GM19035 (cell line): Measurements from ENCODE around the gene WWOX.

ENCODE experiments used
- ATAC-seq: cut with Tn5 transposase; IDR thresholded peaks from one replicate; pipeline ENCODE4 v1.9.1; 2021; ENCODE audit not compliant: unreplicated experiment

WWOX gene

DNA sequence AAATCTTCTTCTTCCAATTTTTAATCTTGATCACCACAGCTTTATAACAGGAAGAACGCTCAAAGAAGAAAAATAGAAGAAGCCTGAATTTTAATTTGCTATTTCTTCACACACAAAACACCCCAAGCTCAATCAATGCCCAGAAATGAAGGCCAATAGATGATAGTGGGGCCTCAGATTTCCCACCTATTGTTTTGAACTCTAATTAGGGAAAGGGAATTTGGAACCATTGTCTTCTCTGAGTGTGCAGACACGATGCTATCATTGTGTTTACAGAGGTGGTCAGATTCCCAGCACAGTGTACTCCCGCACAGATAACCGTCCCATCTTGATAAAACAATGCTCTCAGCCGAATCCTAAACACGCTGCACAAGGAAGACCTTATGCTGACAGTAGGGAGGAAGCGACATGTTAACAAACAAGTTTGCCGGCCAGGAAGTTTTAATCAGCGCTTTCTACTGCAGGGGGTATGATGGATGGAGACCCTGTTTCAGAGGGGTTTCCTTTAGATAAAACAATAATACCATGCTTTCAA lies 816.4 kb downstream of the WWOX start:
- ATAC-seq = no peak

DNA sequence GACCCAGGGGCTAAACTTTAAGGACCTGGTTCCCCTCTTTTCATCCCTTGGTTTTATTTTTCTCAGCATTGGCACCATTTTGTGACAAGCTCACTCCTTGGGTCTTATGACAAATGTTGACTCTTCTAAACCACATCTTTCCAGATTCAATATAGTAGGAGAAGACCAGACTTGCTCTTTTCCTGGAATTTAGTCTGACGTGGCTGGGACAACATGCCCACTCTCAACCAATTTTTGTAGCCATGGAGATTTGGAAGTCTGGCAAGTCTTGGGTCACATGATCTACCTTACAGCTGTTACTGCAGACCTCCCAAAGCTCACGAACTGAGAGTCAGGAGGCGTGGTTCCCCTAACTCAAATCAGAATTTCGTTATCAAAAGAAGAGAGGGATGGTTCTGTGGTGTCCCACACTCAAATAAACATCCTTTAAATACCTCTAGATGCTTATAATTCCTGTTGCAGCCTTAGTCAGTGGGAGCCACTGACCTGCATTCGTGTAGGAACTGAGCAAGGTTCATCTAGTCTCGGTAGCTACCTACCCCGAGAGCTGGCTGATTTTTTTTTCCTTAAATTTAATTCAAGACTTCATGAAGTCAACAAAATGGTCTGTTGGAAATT lies 817.6 kb downstream of the WWOX start:
- no peak for ATAC-seq

DNA sequence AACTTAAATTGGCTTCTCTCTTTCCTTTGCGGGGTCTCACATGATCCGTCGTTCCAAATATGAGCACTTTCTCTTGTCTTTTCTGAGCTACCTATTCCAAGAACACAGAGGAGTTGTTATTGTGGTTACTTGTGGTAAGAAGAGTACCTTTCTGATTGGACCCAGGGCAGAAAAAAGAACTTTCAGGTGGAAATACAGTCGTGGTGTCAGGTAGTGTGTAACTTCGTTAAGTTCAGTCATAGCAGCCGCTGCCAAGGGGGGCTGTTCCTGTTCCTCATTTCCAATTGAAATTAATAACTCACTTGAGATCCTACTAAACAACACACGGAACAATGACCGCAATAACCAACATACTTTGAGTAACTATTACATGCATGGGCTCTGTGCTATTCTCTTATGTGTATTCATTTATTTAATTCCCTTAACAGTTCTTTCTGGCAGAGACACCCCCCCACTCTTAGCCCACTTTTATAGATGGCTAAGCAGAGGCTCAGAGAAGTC lies 819.4 kb downstream of the WWOX start:
- ATAC-seq = no peak

DNA sequence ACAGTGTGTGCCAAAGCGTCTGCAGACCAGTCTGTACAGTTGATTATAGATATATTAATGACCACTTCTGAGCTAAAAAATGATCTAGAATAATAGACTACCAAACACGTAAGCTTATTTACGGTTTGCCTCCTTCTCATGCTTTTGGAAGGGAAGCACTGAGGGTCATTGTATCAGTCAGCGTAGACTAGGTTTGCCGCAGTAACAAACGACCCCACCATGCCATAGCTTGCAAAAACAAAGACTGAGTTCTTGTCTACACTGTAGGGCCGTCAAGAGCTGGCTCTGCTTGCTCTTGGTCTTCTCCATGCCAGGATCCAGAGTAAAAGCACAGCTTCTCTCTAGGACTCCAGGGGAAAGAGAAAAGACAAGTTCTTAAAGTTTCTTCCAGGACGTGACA lies 820.4 kb downstream of the WWOX start:
- no peak for ATAC-seq

DNA sequence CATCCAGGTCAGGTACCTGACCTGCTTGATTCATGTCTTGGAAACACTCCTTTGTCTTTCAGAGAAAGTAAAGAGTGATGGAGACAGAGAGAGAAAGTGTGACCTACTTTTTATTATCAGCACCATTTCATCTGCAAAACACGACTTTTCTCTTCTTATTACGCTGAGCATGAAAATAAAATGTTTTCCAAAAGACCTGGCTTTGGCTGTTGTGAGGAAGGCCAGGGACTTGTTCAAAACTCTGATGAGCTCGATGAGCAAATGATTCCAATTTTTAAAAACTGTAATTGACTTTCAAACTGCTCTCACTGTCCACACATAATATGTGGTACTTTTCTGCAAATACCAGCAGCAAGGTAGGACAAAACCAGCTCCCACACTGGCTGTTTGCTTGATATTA lies 821.2 kb downstream of the WWOX start:
- ATAC-seq = no peak

DNA sequence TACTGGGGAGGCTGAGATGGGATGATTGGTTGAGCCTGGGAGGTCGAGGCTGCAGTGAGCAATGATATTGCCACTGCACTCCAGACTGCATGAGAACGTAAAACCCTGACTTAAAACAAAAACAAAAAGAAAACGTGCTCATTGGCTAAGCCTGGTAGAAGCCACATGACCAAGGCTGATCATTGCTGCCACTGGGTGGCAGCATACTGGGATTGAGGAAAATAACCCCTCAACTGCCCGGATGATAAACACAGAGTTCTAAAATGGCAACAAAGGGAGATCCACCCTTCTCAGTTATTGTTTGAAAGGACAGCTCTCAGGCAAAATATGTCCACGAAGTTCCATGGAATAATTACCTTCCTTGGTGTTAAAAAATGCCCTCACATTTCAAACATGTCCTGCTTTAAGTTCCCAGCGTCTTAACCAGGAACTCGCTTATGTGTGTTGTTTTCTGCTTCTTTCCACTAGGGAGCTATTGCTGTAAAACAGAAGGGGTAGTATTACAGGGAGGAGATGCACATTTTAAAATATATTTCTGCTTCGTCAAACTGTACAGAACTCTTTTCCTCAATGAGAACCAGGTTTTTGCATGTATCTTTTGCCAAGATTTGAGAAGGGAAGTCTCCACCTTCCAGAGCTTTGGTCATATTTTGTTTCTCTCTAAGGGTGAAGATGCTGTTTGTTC lies 825.8 kb downstream of the WWOX start:
- ATAC-seq = no peak

DNA sequence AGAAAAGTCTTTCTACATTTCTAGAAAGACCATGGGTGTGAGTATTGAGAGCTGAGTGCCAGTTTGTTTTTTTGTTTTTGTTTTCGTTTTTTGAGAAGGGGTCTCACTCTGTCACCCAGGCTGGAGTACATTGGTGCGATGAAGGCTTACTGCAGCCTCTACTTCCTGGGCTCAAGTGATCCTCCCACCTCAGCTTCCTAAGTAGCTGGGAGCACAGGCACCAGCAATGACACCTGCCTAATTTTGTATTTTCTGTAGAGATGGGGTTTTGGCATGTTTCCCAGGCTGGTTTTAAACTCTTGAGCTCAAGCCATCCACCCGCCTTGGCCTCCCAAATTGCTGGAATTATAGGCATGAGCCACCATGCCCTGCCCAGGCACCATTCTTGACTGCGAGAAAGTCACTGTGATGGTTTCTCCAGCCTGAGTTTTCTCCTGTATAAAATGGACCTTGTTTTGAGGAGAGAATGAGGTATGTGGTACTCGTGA lies 827.3 kb downstream of the WWOX start:
- no peak for ATAC-seq

DNA sequence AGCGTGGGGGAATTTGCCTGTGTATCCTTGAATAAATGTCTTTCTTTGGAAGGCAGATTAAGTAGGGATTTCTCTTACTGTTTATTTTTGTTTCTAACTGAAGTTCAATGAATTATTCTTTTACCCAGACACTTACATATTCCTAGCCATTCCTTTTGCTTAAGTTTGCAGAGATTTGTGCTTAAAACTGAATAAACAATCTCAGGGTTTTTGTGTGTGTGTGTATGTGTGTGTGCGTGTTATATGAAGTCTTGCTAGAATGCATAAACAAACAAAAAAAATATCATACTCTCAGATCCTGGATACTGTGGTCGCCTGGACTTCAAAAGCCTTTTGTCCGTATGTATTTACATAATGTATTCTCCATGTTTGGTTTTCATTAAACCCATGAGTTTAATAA lies 828.3 kb downstream of the WWOX start:
- ATAC-seq = no peak

DNA sequence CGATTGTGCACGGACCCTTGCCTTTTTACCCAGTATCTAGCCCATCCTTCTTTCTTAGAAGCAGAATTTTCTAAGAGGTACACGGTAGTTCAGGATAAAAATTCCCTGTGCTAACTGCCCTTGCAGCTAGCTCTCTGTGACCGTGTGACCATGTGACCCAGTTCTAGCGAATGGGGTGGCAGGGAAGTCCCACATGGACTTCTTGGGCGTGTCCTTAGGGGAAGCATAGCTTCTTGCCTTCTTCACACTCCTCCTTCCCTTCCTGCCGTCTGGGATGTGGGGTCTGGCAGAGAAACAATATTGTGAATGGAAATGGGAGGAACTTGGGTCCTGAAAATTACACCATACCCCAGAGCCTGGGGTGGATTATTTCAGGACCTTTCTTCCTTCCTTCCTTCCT lies 830.4 kb downstream of the WWOX start:
- ATAC-seq = no peak

DNA sequence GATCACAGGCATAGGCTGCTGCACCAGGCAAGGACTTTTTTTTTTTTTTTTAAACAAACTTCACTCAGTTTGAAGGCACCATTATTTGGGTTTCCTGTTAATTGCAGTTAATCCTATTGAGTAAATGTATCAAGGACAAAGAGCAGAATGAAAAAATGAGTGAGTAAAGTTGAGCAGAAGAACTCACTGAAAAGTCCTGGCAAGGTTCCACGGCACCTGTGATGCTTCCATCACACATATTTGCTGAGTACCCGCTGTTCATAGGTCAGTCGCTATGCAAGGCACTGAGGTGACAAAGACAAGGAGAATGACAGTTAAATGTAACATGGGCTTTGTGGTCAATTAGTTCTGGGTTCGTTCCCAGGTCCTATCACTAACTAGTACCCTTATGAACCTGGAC lies 831.1 kb downstream of the WWOX start:
- no peak for ATAC-seq

DNA sequence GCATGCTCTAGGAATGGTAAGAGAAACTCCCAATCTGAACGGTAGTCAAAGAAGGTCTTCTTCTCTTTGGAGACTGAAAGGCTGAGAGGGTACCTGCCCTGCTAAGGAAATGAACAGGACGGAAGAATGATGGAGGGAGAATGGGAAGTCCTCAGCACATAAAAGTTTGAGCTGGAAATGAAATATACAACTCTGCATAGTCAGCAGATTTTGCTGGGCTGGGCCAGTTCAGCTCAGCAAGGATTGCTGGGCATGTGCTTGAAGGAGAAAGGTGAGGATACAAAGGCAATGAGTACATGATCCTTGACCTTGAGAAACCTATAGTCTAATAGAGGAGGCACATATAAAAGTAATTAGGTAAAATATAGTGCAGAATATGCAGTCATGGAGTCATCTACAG lies 831.8 kb downstream of the WWOX start:
- no peak for ATAC-seq

DNA sequence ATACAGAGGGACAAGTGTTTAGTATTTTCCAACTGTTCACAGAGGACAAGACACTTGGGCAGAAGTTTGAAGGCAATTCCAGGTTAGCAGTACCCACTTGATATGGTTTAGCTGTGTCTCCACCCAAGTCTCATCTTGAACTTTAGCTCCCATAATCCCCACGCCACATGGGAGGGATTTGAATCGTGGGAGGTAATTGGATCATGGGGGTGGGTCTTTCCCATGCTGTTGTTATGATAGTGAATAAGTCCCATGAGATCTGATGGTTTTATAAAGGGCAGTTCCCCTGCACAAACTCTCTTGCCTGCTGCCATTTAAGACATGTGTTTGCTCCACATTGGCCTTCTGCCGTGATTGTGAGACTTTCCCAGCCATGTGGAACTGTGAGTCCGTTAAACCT lies 832.2 kb downstream of the WWOX start:
- no peak for ATAC-seq

DNA sequence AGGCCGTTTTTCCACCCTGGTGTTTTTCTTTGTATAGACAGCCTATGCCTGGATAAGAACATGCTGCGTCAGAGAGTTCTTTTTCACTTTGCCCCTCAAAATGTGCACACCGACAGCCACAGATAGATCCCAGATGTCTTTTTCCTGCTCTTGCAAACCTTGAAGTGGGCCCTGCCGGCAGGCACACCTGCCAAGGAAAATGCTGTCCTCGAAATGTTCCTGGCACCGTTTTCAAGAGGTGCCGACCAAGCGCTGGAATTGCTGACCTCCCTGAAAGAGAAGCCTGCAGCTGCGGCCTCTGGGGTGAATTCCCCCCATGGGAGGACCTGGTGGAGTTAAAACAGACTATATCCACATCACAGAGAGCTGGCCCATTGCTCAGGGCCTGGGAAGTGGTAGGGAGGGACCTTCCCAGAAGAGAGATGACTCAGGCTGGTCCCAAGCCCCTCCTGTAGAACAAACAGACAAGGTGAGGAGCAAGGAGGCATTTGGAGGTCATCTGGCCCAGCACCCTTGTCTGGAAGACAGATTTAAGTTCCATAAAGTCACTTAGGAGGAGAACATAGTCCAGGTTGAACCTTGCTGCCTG lies 833.0 kb downstream of the WWOX start:
- no peak for ATAC-seq

DNA sequence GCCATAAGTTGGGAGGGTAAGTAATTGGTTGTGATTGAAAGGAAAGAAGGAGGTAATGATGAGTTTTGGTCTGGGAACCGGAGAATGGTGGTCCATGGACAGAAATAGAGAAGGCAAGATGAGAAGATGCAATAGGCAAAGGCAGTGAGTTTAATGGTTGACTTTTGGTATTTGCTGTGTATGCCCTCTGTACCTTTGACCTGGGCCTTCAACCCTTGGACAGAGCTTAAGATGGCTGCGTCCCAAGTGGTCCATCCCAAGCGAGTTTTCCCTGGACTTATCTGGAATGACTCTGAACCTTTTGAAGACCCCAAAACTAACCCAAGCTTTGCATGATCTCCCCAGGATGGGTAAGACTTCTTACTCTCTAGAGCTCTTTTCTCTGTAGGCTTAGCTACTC lies 836.6 kb downstream of the WWOX start:
- ATAC-seq = no peak

DNA sequence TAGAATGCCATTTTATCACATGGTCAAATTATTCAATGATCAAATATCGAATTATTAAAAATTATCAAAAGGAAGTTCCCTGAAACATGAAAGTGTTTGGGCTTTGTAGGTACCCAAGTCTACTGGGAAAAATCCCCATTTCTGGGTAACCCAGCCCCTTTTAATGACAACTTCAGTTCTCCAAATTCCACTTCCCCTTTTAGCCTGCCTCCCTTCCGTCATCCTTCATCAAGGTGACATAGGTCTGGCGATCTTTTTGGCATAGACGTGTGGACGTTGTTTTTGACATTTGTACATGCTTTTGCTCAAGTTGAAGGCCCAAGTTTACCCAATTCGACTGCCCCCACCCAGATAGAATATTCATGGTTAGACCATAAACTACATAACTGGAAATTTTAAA lies 840.1 kb downstream of the WWOX start:
- no peak for ATAC-seq

DNA sequence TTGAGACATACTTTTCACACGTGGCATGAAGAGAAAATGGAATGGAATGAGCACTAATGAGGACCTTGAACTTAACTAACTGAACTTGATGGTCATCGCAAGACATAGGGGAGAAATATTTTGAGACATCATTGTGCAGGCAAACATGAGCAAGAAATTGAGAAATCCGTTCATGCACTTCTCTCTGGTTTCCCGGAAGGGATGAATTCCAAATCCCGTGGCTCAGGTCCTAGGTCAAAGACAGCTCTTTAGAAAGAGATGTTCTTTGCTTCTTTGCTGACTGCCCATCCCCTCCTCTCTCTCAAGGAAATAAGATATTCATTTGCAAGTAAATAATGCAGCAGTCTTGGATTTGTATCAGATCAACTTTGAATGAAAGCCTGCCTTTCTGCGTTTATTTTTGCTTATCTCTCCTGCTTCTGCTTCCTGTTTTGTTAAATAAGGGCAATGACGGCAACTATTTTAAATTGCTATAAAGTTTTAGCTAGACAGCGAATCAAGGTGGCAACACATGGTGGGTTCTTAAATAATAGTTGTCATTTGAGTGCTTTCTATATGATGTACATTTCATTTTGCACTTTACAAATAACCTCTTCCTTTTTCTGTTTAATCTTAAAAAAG lies 843.3 kb downstream of the WWOX start:
- ATAC-seq = no peak

DNA sequence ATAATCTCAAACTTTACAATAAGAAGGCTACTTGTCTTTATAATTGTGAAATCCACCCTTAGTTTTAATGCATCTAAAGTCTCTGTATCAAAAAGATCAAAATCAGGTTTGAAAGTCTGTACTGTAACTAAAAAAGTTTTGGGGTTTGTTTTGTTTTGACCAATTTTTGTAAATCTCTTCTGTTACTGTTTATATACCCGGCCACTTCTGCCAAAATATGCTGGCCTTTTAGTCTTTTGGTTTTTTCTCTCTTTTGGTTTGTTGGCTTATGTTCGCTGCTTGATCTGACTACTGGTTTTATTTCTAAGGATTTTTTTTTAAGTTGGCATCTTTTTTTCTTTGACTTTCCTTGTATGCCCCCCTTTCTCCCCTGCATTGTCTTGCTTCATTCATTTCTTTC lies 845.9 kb downstream of the WWOX start:
- no peak for ATAC-seq

DNA sequence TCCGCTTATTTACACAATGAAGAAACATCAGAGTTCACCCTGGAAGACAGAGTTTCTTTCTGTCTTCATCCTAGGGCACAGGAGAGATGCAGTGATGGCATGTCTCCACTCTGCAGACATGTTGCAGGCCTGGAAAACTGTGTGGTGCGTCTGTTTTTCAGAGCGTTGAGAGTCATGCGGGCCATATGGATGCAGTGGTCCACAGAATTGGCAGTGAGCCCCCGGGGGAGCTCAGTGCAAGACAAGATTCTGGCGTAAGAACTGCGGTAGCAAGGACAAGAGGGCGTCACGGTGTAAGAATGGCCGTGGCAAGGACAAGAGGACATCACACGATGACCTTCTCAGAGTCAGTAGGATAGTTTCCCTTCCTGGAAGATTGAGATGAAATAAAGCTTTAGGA lies 847.1 kb downstream of the WWOX start:
- no peak for ATAC-seq

DNA sequence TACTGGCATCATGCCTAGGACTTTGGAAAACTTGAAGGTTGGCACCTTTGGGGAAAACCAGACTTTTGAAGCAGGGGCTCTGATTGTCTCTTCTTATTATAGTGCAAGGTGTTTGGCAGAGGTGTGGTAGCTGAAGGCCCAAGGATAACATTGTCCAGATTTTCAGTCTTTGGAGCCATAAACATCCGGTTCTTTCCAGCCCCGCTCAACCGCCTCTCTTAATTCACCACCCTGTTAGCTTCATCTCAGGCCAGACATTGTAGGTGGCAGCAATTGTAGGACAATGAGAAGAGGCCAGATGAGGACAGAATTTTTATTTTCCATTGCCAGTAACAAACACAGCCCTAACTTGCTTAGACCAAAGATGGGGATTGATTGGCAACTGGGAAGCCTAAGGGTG lies 851.3 kb downstream of the WWOX start:
- ATAC-seq = no peak

DNA sequence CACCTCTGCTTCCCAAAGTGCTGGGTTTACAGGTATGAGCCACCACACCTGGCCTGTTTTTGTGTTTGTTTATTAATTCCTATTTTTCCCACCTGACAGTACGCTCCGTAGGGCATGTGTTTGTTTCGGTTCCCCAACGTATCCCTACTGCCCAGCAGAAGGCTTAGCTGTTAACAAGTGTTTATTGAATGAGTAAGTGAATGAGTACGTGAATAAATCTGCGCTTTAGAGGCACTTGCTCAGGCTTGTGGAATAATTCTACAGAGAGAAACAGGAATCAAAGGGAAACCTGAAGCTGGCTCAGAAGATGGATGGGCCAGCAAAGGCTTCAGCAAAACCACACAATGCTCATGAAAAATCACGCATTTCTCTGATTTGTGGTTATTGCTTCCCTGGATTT lies 853.2 kb downstream of the WWOX start:
- no peak for ATAC-seq

DNA sequence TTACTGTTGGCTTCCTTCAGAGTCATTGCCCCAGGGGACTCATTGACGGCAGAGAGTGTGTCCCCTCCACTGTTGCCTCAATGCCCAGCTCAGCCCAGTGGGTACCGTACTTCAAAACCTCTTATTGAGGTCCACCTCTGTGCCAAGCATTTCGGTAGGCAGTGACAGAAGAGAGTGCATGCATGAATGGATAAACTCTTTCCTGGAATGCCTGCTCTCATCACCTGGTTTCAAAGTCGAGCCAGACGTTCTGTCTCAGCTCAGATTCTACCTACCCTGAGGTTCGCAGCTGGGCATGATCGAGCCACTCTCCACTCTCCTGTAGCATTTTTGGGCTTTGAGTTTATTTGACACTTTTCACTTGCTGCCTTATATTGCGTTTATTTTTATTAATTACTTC lies 854.1 kb downstream of the WWOX start:
- no peak for ATAC-seq

DNA sequence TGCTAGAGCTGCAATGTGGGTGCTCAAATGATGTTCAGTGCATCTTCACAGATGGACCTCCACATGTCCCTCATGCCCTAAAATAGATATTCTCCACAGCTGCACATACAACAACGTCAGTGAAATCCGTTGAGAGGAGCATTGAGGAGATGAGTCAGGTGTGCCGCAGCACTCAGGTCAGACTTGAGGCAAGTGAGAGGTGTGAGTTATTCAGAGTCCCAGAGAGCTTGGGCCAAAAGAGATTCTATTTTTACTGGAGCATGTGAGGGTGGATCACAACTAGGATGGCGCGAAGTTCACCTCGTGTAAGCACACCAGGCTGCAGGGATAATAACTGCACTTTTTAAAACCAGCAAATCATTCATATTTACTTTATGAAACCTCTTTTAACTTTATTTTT lies 855.8 kb downstream of the WWOX start:
- no peak for ATAC-seq
